Ramos (cell line): Measurements from ENCODE around the gene DCC.

Source experiments
- in situ Hi-C: fragments of 300-500 bp; cut with MboI; formaldehyde crosslinking; loops from one replicate; pipeline ENCODE4 v1.14.3; 2022; ENCODE audit warnings: low sequenced_read_pairs; ENCODE audit not compliant: unreplicated experiment

Gene DCC, protein sequence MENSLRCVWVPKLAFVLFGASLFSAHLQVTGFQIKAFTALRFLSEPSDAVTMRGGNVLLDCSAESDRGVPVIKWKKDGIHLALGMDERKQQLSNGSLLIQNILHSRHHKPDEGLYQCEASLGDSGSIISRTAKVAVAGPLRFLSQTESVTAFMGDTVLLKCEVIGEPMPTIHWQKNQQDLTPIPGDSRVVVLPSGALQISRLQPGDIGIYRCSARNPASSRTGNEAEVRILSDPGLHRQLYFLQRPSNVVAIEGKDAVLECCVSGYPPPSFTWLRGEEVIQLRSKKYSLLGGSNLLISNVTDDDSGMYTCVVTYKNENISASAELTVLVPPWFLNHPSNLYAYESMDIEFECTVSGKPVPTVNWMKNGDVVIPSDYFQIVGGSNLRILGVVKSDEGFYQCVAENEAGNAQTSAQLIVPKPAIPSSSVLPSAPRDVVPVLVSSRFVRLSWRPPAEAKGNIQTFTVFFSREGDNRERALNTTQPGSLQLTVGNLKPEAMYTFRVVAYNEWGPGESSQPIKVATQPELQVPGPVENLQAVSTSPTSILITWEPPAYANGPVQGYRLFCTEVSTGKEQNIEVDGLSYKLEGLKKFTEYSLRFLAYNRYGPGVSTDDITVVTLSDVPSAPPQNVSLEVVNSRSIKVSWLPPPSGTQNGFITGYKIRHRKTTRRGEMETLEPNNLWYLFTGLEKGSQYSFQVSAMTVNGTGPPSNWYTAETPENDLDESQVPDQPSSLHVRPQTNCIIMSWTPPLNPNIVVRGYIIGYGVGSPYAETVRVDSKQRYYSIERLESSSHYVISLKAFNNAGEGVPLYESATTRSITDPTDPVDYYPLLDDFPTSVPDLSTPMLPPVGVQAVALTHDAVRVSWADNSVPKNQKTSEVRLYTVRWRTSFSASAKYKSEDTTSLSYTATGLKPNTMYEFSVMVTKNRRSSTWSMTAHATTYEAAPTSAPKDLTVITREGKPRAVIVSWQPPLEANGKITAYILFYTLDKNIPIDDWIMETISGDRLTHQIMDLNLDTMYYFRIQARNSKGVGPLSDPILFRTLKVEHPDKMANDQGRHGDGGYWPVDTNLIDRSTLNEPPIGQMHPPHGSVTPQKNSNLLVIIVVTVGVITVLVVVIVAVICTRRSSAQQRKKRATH (N-terminal part only)

DNA sequence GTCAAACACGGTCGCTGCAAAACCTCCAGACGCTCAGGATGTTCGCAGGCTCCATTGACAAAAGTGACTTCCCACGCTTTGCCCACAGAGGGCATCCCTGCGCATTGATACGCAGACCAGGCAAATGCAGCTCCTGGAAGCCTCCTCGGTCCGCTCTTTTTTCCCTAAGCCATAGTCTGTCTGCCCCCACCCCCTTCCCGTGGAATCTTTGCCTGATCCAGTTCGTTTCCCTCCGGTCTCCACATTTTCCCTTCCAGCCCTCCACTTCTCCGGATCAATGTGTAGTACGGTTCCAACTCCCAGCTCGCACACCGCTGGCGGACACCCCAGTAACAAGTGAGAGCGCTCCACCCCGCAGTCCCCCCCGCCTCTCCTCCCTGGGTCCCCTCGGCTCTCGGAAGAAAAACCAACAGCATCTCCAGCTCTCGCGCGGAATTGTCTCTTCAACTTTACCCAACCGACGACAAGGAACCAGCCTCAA is at the start of gene DCC:
DCC (plus strand) TSS at position 307 of the 481 bp plus-strand sequence. CDS start 591 bp downstream, outside the sequence.
- in situ Hi-C loops = no loop called here

DNA sequence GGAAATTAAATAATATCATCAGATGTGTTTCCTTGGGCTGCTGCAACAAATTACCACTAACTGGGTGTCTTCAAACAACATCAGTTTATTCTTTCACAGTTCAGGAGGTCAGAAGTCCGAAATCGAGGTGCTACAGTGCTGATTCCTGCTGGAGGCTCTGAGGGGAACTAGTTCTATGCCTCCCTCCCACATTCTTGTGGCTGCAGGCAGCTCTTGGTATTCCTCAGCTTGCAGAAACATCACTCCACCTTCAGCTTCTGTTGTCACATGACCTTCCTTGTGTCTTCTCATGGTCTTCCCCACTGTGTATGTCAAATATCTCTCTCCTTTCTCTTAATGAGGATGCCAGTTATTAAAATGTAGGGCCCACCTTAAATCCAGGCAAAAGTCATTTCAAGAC is 29.3 kb upstream of the DCC start:
- in situ Hi-C loops = no loop called here

DNA sequence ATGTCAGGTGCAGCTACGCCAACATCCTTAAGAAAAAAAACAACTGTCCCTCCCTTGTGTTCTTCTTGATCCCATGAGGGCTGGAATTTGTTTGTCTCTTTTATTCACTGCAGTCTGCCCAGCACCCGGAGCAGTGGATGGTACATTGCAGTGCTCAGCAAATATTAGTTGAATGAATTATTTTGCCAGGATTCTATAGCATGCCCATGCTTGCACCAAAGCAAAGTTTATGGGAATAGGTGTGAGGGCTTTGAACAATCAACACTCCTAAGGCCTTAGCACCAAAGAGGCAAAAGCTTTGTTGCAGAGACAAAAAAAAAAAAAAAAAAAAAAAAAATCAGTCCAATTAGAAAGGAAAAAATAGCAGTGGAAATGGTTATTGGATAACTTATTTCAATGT is 28.7 kb upstream of the DCC start:
- in situ Hi-C loops = no loop called here

DNA sequence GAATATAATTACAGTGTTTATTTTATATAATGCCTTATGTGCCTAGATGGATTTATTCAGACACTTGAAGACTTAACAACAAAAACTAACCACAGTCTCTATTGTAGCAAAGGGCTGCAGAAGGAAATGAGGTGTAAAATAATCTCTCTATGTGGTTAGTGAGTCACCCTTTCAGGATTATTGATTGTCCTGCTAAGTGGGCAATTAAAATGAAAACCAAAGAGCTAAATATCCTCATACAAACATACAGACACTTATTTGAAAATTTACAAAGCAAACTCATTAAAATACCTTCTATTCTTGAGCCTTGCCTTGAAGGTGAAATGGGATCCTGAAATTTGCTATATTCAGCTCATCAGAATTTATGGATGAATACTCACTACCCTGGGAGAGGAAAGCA is 27.7 kb upstream of the DCC start:
- in situ Hi-C loops = no loop called here

DNA sequence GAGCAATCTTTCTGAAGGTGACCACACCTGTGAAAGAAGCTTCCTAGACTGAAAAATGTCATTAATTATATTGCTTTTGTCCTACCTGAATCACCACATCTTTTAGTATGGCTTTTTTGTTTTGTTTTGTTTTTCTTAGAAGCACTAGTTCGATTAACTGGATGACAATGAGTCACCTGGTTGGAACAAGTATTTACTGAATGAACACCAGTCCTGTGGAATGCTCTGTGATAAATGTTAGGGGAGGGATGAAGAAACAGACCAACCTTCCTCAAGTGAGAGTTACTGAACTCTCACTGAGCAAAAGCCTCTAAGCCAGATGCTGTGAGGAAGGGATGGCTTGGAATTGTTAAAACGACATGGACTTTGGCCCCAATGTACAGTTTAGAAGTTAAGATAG is 26.8 kb upstream of the DCC start:
- in situ Hi-C loops = no loop called here

DNA sequence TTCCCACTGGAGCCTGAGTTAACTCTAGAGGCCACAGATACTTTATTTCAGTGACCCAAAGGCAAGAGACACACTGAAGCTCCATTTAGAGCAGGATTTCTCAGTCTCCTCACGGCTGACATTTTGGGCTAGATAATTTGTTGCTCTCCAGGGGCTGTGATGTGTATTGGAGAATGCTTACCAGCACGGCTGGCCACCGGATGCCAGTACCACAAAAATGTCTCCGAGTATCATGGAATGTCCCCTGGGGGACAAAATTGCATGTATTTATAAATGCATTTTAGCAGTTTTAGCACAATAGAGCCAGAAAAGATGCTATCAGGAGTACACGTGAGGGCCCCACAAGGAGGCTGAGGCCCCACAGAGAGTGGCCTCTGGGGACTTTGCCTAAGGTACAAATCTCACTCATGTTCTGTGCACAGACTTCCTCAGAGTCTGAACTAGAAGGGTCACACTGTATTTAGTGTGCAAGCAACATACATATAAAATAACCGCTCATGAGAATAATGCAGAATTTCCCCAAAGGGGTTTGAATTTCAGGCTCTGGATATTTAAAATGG is 20.5 kb upstream of the DCC start:
- in situ Hi-C loops = no loop called here

DNA sequence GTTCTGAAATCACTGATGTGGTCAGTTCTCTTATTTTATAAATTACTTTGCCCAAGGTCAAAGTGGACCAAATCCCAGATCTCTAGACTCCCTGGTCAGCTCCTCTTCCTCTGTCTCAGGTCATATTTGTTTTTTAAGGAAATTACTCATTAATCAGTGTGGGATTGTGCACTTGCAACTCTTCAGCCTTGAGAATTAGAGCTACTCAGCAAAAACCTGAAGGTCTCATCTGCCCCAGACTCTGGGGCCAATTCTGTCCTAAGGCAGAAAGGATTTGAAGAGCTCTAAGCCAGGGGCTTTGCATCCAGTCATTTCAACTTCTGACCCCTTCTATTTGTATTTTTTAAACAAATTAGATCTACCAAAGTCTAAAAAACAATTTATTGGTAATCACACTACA is 17.7 kb upstream of the DCC start:
- in situ Hi-C loops = no loop called here

DNA sequence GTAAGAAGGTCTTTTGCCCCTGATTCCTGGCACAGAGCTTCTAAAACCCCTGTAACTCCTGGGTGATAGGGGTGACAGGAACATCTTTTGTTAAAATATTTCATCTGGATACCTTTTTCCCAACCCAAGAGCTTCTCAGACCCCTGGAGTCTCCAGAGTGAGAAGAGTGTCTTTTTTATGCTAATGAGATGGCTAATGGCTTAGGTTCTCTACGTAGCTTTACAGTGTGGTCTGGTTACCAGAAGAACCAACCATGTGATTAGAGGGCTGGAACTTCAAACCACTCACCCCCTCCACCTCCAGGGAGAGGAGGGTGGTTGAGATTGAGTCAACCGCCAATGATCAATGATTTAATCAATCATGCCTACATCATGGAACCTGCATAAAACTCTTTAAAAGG is 16.2 kb upstream of the DCC start:
- in situ Hi-C loops = no loop called here

DNA sequence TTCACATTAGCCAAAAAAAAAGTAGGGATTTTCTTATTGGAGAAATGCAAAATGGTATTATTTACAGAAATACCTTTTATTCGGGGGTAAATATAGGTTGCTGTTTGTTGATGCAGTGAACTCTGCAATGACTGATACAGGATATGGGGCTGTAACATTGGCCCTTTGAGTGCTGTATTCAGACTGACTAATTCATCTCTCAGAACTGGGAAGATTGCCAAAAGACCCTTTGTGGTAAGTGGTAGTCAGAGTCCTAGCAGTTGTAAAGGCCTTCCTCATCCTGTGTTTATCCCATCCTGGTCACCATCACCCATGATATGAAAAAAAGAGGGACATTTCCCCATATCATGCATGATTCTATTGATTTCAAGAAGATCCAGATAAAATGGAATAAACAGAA is 14.0 kb upstream of the DCC start:
- in situ Hi-C loops = no loop called here

DNA sequence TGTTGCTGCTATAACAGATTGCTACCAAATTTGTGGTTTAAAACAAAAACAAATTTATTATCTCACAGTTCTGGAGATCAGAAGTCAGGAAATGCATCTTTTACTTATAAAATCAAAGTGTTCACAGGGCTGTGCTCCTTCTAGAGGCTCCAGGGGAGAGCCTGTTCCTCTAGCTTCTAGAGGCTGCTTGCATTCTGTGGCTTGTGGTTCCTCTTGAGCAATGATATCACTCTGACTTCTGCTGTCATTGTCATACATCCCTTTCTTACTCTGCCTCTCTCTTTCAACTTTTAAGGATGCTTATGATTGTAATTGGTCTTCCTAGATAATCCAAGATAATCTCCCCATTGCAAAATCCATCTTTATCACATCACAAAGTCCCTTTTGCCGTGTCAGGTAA is 6.1 kb upstream of the DCC start:
- in situ Hi-C loops = no loop called here

DNA sequence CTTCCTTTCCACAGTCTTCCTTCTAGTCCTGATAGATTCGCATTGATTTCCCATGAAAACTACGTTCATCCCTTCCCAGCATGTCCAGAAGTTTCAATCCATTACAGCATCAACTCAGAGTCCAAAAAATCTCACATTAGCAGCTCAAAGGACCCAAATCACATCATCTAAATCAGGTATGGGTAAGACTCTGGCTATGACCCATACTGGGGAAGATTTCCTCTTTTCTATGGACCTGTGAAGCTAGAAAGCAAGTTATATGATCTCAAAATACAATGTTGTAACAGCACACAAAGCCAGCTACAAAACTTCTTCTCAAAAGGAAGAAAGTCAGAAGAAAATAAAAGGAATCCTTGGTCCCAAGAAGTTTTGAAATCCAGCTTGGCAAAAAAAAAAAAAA is 5.7 kb upstream of the DCC start:
- in situ Hi-C loops = no loop called here

DNA sequence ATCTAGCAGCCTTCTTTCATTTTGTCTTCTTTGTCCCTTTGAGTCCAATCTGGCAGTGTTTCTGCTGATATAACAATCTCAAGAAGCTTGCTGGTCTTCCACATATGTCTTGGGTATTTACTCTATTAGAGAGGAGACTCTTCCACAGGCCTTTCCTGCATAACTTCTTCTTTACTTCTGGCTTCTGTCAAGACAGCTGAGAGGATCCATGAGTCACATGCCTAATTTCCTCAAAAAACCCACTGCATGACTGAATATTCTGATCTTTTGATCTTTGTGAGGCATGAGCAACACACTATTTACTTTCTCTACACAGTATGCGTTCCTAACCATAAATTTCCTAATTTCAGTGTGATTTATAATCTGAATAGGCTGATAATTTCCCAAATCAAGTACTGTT is 5.1 kb upstream of the DCC start:
- in situ Hi-C loops = no loop called here

DNA sequence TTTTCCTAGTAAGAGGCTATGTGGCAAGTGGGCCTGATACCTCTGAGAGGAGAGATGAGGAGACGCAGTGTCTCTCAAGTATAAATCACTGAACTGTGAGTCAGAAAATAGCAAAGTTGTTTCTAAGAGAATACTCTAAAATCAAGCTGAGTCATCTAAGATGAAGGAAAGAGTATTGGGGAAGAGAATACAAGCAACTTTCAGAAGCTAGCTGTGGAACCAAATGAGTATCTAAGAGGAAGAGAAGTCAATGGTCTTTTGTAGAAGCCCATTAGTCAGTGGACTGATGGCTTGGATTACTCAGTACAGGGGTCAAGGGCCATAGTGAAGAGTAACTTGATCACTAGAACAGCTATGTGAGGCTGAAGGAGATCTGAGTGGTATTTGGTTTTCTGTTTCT is 2.7 kb upstream of the DCC start:
- in situ Hi-C loops = no loop called here

DNA sequence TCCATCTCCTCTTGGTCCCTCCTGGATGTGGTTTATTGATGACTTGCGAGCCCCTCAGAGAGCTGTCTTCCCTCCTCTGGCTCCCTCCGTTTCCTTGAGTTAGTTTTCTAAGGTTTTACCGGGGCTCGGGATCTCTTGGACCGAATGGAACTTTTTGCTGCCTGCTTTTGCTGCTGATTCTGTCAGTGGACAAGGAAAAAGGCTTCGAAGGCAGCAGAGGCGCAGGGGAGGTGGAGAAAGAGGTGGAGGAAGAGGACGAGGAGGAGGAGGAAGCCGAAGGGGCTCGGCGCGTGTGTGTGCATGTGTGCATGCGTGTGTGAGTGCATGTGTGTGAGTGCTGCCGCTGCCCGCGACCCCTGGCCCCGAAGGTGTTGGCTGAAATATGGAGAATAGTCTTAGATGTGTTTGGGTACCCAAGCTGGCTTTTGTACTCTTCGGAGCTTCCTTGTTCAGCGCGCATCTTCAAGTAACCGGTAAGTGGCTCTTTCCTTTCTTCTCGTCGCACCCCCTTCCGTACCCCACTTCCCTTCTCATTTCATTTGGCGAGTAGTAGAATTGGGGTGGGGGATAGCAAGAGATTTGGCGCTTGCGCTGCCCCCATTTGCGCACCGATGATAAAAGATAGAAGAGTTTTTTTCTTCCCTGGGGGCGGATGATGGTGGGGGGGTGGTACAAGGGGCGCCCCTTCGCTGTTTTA is 557 bp downstream of the DCC start:
- in situ Hi-C loops = no loop called here

DNA sequence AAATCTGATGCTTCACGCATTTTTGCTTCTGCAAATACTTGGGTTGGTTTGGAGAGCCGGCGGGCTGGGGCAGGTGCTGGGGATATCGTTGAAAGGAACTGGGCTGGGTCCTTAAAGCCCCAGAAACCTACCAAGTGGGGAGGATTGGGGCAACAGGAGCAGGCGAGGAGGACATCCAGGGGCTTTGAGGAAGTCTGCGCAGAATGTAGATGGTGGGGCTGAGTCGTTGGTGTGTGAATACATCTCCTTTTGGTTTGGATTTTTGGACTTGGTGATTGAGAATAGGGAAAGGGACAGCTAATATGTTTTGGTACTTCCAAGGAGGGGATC is 1.1 kb downstream of the DCC start:
- in situ Hi-C loops = no loop called here

DNA sequence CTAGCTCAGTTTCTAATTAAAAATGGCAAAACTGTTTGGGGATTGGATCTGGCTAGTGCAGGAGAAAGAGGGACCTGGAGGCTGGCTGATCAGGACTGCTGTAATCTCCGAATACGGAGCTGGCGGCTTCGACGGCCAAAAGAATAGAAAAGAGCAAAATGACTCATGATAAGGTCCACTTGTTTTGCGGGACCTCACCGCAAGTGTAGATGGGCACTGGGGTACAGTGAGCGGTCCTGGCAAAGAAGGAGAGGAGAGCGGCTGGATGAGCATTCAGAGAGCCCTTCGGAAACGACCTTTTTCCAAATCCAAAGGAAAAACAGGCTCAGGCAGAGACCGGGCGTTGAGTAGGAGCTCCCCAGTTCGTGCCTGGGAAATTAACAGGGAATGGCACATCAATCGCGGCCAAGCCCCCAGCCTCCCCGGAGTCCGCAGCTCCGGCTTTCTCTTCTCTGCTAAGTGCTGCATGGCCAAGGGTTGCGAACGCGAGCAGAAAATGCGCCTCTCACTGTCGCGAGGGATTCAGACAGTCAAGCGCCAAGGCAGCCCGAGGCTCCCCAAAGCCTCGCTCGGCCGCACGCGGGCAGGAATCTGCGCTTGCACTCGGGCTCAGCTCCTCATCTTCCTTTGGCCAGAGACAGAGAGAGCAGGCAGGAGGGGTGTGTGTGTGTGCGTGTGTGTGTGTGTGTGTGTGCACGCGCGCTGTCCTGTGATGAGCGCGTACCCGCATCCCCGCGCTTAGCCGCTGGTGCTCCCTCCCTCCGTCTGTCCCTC is 1.8 kb downstream of the DCC start:
- in situ Hi-C loops = no loop called here

DNA sequence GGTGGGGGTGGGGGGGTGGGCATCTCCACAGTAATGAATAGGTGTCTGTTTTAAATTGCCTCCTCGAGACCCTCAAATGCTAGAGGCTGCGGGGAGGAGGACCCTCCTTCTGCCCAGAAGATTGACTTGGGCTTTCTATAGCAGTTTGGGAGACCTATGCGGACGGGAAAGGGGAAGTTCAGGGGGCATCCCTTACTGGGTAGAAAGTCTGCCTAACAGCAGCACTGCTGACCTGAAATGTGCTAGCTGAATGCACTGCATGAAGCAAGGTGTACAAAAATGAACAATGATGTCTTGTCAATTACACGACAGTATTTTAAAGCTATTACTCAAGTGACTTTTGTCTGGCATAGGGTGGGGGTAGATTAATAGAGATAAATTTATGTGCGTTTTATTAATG is 2.5 kb downstream of the DCC start:
- in situ Hi-C loops = no loop called here

DNA sequence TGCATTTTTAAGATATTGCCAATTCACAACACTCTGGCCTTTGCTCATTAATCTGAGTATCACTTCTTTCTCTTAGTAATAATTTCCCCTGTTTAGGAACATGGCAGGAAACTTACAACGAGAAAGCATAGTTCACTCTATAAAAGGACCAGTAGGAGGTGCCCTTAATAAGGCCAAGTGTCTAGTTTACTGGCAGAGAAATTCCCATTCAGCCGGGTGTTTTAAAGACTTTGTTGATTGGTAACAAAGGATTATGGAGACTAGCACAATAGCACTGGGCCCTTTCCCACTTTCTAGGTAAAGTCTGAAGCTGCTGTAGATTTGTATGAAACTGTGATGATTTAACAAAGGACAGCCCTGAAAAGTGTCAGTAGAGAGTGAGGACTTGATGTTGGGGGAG is 3.1 kb downstream of the DCC start:
- in situ Hi-C loops = no loop called here

DNA sequence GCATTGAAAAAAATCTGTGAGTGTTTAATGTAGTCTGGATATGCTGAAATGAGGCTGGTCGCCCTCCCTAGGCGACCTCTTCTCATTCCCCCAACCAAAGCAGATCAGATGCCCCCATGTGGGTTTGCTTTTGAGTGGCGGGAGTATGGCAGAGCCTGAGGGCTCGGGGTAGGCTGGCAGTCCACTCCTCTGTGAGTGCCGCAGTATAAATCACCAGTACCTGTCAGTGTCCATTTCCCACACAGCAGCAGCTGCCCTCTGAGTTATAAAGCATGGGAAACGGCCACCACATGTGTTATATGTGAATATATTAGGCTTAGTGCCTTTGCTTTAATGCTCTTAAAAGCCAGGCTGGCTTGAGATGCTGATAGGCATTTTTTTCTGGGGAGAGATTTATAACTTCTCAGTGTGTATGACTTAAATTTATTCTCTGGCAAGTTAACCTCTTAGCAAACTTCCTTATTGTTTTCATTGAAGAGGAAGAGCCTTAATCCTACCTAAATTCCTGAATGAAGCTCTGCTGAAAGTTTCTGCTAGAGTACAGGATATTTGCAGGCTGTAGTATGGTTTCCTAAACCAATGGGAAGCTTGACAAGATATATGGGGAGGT is 3.8 kb downstream of the DCC start:
- in situ Hi-C loops = no loop called here
